SH-SY5Y (cell line): ENCODE results near the gene LYAR.

Source experiments
- GATA2 ChIP-seq: IDR thresholded peaks from 2 replicates; pipeline ENCODE4 v1.6.1; 2011; ENCODE audit warnings: mild to moderate bottlenecking, low read depth, low read length
- GATA3 ChIP-seq: IDR thresholded peaks from 2 replicates; pipeline ENCODE4 v1.6.1; 2011; ENCODE audit warnings: low read depth, mild to moderate bottlenecking, low read length, moderate library complexity

Gene LYAR

GRCh38 chr4:4296283-4296846 lies 6.4 kb upstream of the LYAR start:
- TF ChIP-seq GATA3 (no peak), GATA2 (no peak)

GRCh38 chr4:4293279-4293678 lies 3.3 kb upstream of the LYAR start:
- no peak for TF ChIP-seq GATA2
- no peak for TF ChIP-seq GATA3

DNA sequence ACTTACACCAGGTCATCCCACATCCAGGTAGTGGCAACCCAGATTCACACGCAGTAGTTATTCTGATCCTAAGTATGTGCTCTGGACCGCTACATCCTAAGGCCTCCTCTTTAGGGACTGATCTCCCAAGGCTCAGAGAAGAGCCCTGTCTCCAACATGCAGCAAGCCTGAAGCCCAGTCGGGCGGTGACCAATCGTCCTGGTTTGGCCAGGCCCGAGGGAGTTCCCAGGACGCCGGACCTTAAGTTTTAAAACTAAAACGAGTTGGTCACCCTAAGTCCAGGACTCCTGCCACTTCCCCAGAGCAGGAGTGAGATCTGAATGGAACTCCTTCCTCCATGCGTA lies 385 bp downstream of the LYAR start:
- no peak for TF ChIP-seq GATA2
- no peak for TF ChIP-seq GATA3

DNA sequence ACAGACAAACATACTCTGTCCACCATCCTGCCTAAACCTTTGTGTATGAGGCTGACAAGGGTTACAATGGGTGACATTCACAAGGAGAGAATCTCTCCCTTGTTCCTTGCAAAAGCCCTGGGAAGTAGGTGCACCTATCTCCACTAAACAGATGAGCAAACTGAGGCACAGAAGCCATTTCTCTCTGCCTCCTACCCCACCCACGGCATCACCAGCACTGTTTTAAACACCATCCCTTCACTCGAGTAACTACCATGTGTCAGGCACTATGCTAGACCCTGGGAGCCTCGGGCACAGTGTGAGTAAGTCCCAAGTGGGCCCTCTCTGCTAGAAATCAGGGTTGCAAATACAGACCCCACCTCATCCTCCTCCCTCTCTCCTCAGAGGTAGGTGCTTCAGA lies 899 bp downstream of the LYAR start:
- TF ChIP-seq GATA2 (no peak), GATA3 (no peak)

- TF ChIP-seq GATA3 (no peak), GATA2 (no peak)
Measured at GRCh38 chr4:4288098-4288497, 1.9 kb downstream of the LYAR start.

DNA sequence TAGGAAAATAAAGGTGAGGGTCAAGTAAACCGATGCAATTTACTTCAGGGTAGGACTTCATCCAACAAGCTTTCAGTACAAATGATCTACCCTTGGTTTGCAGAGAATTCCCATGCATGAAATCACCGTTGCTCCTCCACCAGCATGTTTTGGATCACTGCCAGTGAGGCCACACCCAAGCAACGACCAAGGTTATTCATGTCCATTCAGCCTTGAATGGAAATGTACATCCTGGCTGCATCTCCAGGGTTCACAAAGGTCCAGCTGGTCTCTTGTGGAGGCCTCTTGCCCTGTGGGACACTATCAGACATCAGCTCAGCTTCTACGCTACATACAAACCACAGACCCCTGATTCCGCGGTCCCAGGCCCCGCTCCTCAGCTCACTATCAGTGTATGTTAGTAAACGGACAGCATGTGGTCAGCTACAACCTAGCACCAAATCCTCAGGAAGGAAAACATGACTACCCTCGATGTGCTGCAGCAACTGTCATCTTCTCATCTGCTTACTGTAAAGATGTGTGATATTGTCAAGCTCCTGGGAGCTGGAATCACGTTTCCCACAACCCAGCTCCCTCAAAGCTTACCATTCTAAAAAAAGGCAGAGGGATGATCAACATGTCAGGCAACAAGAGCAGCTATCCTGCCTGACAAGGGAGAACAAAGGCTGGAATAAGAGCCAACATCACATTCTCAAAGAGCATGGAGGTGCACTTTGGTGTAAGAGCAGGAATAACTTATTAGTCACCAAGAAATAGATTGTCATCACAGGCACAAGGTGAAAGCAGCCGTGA lies 4.9 kb downstream of the LYAR start:
- TF ChIP-seq GATA2, result no peak
- TF ChIP-seq GATA3, result no peak

DNA sequence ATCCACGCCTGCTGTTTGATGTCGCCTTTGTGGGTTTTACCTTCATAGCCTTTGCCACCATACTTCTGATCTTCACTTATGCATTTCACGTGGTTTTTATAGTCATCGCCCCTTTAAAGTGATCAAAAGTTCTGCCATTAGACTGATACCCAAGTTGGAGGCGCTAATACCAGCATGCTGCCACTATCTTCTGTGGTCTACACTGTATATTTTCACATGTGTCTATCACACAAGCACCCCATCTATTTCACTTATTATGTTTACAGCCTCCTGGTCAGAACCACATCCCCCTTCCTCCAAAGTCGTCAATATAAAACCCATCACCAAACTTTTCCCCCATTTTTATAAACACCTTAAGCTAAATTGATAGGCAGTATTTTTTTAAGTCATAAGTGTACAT lies 8.2 kb downstream of the LYAR start:
- no peak for TF ChIP-seq GATA2
- TF ChIP-seq GATA3, result no peak

GRCh38 chr4:4277531-4277930 lies 12.4 kb downstream of the LYAR start:
- no peak for TF ChIP-seq GATA2
- no peak for TF ChIP-seq GATA3

GRCh38 chr4:4274226-4274625 lies 15.7 kb downstream of the LYAR start:
- no peak for TF ChIP-seq GATA2
- TF ChIP-seq GATA3, result no peak

GRCh38 chr4:4271912-4272311 lies 18.0 kb downstream of the LYAR start:
- TF ChIP-seq GATA3 (no peak), GATA2 (no peak)

- TF ChIP-seq GATA2 (no peak), GATA3 (no peak)
Measured at GRCh38 chr4:4270529-4270928, 19.4 kb downstream of the LYAR start.

- TF ChIP-seq GATA3 (no peak), GATA2 (no peak)
Measured at GRCh38 chr4:4269856-4270255, 20.1 kb downstream of the LYAR start.

GRCh38 chr4:4269331-4269731 lies 20.6 kb downstream of the LYAR start:
- TF ChIP-seq GATA2 (no peak), GATA3 (no peak)

DNA sequence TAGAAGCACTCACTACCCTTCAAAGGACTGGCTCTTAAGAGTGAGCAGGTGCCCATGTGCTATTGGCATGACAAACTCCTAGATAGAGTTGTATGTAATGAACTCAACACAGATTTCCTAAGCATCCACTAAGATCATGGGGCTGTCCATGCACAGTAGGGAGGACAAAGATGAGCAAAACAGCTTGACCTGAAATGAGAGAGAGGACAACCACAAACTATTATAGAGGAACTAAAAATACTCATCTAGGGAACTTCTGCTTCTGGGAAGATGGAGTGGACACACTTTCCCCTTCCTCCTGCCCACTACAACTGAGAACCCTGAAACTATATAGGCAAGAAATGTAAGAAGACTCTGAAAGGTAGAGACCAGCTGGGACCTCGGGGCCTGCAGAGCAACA lies 21.2 kb downstream of the LYAR start:
- TF ChIP-seq GATA3 (no peak), GATA2 (no peak)

DNA sequence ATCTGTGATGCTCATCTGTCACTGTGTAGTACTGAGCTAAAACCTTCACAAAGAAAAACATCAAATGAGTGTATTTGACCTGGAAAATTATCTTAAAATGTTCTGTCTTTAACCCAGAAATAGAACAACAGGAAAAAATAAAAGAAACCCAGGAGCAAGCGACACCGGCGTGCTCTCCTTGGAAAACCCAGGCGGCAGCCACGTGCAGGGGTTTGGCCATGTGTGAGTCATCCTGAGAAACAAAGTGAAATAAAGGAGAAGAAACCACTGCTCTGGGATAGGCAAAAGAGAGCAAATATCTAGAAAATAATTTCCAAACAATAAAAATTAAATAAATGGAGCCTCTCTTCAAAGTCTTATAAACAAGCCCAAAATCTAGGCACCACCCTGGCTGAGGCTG lies 22.0 kb downstream of the LYAR start:
- TF ChIP-seq GATA3, result no peak
- no peak for TF ChIP-seq GATA2

GRCh38 chr4:4260185-4260751 lies 29.7 kb downstream of the LYAR start:
- TF ChIP-seq GATA2 (no peak), GATA3 (no peak)
